HG03354 (cell line): ENCODE data around the gene BICRAL.
"Not testable (repeated sequence)": the region's sequence is repeated elsewhere in the genome, so short reads cannot be mapped to it uniquely, and the experiment has no call there.

Experiments
- ATAC-seq: cut with Tn5 transposase; IDR thresholded peaks from one replicate; pipeline ENCODE4 v1.9.1; 2021; ENCODE audit warnings: mild to moderate bottlenecking; ENCODE audit not compliant: unreplicated experiment, poor library complexity, severe bottlenecking

The BICRAL gene

DNA sequence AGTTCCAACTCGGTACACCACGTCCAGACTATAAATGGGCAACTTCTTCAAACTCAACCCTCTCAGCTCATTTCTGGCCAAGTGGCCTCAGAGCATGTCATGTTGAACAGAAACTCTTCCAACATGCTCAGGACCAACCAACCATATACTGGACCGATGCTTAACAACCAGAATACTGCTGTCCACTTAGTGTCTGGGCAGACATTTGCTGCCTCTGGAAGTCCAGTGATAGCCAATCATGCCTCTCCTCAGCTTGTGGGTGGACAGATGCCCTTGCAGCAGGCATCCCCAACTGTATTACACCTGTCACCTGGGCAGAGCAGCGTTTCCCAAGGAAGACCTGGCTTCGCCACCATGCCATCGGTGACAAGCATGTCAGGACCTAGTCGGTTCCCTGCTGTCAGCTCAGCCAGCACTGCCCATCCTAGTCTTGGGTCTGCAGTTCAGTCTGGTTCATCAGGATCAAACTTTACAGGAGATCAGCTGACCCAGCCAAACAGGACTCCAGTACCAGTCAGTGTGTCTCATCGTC is 47.8 kb downstream of the BICRAL start:
- no peak for ATAC-seq

DNA sequence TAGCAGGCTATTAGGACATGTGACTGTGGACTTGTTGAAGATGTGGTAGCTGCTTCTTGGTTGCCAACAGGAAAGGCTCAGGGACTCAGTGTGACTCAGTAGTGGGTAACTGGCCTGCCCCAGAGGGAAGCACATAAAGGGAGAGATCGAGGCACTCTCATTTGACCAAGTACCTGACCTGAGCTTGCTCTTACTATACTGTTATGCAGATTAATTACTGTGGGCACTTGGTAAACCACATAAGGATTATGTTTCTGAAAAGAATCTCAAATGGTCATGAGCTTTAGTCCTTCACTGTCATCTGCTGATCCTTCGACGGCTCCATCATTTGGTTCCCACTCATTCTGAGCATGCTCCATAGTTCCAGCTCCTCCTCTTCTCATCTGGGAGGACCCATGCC is 49.4 kb downstream of the BICRAL start:
- ATAC-seq = no peak

DNA sequence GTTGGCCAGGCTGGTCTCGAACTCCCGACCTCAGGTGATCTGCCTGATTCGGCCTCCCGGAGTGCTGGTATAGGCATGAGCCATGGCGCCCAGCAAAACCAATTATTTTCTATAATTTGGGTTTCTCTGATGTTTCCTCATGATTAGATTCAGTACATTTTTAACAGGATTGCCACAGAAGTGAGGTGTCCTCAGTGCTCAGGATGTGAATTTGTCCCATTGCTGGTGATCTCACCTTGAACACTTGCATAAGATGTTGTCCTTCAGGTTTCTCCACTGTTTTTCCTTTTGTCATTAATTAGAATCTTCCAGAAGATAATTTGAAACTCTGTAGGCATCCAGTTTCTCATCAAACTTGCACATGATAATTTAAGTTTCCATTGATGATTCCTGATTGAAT is 52.2 kb downstream of the BICRAL start:
- no peak for ATAC-seq

DNA sequence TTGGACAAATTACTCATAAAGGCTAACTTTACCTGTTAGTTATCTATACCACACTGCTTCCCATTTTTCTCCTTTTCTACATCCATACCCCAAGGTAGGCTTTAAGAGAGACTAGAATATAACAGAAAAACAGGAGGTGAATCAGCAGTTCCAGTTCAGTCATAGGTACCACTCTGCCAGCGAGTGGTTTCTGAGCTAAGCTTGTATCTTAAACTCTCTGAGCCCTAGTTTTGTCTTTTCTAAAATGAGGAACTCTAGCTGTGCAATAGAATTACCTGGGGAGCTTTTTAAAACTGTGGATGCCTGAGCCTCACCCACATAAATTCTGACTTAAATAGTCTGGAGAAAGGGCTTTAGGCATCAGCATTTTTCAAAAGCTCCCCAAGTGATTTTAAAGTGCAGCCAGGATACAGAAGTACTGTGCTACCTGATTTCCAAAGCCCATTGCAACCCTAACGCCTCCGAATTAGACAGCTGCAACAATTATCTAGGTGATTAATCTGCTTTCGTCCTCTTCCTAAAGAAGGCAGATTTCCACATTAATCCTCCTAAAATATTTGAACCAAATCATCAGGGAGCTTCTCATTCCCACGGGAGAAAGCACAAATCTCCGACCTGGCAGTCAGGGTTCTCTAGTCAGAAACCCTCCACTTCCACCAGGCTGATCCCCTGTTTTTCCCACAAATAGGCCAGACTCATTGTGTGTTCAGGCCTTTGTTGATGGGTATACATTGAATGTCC is 60.2 kb downstream of the BICRAL start:
- ATAC-seq = no peak

DNA sequence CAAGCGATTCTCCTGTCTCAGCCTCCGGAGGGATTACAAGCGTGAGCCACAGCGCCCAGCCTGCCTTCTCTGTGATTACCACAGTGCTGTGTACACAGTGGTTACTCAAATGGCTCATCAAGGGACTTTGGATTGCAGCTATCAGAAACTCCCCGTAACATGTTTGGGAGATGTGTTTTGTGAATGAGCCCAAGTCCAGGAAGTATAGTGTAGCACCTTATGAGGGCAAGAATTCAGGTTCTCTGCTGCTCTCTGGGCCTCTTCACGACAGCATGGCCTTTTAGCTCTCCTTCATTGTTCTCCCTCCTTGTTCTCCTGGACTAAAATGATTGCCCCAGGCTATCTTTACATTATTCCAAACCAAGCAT is 63.5 kb downstream of the BICRAL start:
- ATAC-seq = no peak

DNA sequence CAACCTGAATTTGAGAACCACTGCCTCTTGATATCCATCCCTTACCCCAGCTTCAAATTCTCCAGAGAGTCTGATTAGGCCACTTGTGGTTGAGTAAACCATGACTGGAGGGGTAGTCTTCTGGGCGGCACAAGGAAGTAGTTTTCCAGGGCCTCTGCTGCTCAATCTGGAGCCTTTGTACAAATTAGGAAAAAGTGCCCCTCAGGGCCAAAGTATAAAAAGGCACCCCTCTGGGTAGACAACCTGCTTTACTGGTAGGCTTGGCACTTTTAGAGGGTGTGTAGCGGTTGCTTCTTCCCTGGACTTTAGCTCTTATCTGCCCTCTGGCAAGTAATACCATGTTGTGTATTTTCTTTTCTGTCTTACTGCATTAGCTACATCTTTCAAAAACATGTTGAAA is 64.7 kb downstream of the BICRAL start:
- no peak for ATAC-seq

DNA sequence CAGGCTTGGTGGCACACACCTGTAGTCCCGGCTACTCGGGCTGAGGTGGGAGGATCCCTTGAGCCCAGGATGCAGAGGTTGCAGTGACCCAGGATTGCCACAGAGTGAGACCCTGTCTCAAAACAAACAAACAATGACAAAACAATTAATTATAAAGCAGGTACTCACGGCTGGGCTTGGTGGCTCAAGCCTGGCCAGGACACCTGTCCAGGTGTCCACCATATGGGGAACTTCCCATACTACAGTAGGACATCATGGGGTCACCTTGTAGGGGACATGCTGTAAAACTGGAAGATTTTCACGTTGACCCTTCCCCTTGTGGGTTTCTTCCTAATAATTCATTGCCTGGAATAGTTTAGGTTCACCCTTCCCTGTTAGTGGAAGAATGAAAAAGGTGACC is 66.8 kb downstream of the BICRAL start:
- no peak for ATAC-seq

DNA sequence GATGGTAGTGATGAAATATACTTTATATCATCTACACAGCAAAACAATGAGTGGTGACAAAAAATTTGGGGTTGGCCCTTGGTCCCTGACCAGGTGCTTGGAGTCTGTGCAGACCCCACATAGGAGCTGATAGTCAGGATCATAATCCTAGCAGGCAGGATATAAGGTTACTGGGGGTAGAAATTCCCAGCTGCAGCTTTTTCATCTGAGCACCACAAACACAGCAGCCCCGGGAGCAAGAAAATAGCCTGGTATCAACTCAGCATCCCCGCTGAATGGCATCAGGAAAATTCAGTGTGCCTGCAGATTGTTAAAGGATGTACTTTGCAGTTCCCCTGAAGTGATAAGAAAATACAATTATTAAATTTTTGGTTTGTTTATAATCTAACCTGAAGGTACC is 69.7 kb downstream of the BICRAL start:
- ATAC-seq = no peak

DNA sequence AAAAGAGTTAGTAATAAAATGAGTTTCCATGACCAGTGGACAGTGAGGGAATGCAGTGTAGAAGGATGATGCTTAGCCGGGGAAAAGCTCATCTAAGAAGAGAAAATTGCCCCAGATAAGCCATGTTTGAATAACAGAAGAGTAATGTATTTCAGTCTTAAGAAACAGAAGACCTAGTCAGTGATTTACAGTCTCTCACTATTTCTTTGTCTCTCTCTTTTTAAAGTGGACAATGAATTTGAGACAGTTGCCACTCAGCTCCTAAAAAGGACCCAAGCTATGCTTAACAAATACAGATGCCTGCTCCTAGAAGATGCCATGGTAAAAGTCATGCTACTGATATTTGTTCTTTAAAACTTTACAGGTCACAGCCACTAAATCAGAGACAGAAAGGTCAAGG is 78.2 kb downstream of the BICRAL start:
- no peak for ATAC-seq

DNA sequence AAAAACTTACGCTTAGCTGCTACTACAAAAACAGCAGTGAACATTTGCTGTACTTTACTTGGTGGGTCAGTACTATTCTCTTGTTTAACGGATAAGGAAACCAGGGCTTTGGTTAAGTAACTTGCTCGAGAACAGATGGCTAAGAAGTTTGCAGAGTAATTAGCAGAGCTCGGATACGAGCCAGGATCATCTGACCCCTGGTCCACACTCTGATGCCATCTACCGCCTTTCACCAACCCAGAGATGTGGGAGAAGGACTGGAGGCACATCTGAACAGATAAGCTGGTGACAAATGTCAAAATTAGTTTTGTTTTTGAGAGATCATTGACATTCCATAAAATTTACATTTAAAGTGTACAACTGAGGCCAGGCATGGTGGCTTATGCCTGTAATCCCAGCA is 78.6 kb downstream of the BICRAL start:
- no peak for ATAC-seq

DNA sequence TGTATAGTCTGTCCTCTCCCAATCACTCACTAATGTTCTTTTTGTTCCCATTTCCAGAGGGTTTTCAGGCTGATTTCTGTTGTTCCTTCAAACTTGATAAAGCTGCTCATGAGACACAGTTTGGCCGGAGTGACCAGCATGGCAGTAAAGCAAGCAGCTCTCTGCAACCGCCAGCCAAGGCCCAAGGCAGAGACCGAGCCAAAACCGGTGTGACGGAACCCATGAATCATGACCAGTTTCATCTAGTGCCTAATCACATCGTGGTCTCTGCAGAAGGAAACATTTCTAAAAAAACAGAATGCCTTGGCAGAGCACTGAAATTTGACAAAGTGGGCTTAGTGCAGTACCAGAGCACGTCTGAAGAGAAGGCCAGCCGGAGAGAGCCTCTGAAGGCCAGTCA is 82.8 kb downstream of the BICRAL start:
- no peak for ATAC-seq

DNA sequence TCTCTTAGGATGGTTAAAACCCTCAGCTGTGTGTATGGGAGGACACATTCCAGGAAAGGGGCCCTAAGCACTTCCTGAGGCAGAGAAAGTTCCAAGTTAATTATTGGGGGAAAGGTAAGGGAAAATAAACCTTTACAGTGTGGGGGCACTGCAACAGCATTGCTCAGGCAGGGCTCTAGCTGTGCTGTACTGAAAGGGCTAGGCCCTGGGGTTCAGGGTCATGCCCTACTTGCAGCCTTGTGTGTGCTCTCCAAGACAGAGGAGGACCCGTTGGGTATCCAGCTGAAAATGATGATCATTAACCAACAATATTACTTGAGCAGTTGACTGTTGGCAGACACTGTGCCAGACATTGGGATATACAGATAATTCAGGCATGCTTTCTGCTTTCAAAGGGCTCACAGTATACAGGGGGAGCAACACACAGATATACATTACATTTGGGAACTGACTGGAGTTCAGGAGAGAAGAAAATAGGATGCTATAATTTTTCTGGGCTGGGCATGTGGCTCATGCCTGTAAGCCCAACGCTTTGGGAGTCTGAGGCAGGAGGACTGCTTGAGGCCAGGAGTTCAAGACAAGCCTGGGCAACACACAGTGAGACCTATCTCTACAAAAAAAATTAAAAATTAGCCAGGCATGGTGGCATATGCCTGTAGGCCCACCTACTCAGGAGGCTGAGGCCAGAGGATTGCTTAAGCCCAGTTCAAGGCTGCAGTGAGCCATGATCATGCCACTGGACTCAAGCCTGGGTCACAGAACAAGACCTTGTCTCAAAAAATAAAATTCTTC is 88.5 kb downstream of the BICRAL start:
- ATAC-seq = no peak

DNA sequence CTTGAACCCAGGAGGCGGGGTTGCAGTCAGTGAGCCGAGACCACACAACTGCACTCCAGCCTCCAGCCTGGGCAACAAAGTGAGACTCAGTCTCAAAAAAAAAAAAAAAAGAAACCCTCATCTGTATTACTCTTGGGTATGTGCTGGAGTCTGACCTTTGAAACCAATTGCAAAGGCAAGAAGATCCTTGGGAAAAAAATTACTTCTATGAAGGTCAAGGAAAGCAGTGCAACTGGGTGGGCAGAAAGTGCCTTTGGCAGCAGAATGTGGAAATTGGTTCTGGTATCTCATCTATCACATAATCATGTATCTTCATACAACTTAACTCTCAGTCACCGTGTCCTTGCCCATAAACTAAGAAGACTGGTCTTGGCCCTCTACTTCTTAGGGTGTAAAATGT is 89.9 kb downstream of the BICRAL start:
- ATAC-seq = no peak

DNA sequence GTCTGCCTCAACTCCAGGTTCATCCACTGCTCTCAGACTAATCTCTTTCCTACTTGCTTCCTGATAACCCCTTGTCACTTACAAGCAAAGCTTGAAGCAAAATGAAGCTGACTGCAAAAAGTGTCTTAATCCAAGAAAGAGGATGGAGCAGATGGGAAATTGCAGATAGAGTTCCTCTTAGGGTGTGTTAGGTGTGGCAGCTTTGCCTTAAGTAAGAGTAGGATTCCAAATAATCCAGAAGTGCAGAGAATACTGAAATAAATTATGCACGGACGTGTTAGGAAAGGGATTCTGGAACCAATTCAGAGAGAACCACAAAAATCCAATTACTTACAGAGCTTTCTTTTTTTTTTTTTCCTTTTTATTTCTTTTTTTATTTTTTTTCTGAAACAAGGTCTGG is 91.5 kb downstream of the BICRAL start:
- no peak for ATAC-seq

DNA sequence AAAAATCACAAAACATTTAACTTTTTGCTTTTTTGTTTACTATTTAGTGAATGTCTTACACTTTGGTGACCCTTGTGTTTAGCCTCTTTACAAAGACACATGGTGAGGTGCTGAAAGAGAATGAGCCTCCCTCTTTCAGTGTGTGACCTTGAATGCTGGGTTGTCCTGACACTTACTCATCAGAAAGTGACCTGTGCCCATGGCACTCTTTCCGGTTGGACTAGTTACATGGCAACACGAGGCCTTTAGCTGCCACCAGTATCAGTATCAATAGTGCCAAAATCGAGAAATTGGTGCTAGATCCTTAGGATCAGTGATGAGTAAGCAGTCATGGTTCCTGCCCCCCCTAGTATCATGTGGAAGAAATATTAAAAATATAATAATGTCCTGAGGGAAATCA is 95.8 kb downstream of the BICRAL start:
- ATAC-seq = no peak

DNA sequence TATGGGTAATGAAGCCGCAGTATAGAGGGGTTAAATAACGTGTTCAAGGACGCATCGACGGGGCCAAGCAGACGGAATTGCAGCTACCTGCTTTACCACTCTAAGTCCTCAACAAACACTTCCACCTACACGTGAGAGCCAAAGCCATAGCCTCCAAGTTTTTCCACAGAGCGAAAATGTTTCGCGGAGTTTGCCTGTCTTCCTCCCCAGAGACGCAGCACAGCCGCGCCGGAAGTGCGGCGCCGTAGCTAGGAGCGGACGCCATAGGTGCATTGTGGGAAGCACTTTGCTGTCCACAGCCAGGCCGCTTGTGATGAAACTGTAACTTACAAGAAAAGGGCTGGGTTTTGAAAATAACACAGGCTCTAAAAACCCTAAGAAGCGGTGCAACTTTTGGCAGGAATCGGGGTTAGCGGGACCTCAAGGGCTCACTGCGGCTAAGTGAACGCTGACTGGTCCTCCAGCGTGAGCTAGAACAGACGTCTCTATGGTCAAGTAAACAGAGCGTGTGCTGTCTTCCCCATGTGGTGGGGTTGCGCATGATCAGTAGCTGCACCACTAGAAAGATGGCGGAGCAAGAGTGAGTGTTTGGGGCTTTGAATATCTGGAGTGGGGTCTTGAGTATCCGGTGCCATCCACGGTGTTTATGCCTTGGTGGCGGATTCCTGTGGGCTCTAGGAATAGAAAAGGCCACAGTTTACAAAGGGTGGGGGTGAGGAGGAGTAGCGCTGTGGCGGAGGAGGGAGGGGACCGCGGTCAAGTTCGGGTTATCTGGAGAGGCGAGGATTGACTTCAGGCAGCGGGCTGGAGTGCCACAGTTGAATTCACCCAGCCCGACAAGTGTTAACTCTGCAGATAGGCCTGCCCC is 97.8 kb downstream of the BICRAL start, which contains the start of gene RPL7L1:
RPL7L1 (plus strand) TSS at position 245 of the 868 bp plus-strand sequence; CDS start at position 540, 295 bp downstream.
- peak; percentile 94 for ATAC-seq

DNA sequence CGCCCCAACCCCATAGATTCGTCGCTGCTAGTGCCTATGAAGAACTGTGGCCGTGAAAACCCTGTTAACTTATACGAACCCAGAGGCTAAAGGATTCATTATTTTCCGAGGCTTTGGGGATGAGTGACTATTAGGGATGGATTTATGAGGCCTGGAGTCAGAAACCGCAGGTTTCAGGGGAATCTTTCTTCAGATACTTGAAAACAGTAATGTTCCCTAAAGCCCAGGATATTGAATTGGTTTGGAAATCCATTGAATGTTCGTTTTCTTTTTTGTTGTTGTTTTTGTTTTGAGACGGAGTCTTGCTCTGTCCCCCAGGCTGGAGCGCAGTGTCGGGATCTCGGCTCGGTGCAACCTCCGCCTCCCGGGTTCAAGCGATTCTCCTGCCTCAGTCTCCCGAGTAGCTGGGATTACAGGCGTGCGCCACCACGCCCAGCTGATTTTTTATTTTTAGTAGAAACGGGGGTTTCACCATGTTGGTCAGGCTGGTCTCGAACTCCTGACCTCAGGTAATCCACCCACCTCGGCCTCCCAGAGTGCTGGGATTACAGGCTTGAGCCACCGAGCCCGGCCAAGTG is 98.5 kb downstream of the BICRAL start:
- not testable (repeated sequence) for ATAC-seq

DNA sequence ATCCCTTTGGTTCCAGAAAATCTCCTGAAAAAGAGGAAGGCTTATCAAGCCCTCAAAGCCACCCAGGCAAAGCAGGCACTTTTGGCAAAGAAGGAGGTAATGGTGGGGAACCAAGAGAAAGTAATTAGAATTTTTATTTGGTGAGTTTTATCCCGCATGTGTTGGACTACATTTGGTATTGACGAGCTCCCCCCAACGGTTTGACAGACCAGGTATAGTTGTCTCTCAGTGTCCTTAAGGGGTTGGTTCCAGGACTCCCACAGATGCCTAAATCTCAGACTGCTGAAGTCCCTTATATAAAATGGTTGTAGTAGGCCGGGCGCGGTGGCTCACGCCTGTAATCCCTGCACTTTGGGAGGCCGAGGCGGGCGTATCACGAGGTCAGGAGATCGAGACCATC is 99.0 kb downstream of the BICRAL start:
- not testable (repeated sequence) for ATAC-seq

DNA sequence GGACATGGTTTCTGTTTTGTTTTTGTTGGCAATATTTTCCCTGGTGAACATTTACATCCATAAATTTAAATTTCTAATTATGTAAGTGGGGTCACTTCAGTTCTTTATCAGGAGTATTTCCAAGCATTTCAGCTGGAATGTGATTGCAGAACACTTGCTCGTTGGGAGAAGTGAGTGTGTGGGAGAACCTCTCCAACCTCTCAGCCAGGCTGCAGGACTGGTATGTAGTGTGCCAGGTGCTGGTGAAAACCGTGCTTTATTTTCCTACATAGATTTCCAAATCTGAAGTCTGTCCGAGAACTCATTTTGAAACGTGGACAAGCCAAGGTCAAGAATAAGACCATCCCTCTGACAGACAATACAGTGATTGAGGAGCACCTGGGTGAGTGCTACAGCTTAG is 103.8 kb downstream of the BICRAL start:
- ATAC-seq = no peak

DNA sequence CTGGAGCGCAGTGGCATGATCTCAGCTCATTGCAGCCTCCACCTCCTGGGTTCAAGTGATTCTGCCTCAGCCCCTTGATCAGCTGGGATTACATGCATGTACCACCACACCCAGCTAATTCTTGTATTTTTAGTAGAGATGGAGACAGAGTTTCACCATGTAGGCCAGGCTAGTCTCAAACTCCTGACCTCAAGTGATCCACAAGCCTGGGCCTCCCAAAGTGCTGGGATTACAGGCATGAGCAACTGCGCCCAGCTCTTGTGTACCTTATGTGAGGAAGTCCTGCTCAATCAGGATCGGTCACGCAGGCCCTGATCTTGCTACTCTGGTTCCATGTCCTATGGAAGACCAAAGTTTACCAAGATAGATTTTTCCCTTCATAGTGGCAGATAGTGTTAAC is 106.3 kb downstream of the BICRAL start:
- ATAC-seq = not testable (repeated sequence)
